ENCODE data around the gene GNAS.
A peak's percentile ranks its signal among the peaks of the same experiment; 100 is the strongest.

The GNAS gene

DNA sequence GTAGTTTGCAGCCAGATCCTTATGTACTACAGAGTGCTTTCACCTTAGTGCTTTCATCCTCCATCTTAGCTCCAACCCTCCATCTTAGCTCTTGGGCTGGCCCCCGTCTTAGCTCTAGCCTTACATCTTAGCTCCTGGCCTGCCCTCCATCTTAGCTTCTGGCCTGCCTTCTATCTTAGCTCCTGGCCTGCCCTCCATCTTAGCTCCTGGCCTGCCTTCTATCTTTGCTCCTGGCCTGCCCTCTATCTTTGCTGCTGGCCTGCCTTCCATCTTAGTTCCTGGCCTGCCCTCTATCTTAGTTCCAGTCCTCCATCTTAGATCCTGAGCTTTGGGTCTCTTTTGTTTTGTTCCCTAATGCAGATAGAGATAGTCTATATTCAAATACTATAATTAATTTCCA lies 22.0 kb downstream of the GNAS start:
- no peaks in the 10 kb centered on the region for H3K9me3 ChIP-seq (ENCODE audit: insufficient read depth, low read length)
- TF ChIP-seq, protein P1, sequence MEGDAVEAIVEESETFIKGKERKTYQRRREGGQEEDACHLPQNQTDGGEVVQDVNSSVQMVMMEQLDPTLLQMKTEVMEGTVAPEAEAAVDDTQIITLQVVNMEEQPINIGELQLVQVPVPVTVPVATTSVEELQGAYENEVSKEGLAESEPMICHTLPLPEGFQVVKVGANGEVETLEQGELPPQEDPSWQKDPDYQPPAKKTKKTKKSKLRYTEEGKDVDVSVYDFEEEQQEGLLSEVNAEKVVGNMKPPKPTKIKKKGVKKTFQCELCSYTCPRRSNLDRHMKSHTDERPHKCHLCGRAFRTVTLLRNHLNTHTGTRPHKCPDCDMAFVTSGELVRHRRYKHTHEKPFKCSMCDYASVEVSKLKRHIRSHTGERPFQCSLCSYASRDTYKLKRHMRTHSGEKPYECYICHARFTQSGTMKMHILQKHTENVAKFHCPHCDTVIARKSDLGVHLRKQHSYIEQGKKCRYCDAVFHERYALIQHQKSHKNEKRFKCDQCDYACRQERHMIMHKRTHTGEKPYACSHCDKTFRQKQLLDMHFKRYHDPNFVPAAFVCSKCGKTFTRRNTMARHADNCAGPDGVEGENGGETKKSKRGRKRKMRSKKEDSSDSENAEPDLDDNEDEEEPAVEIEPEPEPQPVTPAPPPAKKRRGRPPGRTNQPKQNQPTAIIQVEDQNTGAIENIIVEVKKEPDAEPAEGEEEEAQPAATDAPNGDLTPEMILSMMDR (IDR thresholded peaks at IDR 0.05; ENCODE audit: low read depth, low read length): no peak
- no peak for TF ChIP-seq EZH2phosphoT487 (IDR thresholded peaks at IDR 0.05; ENCODE audit: low read depth)
- H3K4me1 ChIP-seq (ENCODE audit: low read length): peaks cover 17% of the 10 kb centered on the region
- no peaks in the 10 kb centered on the region for H4K20me1 ChIP-seq (ENCODE audit: insufficient read depth, low read length)
- H2AFZ ChIP-seq (ENCODE audit: low read depth, low read length): peak overlapping the region; percentile 19; the same call in 1 of the 2 replicates
- H3K79me2 ChIP-seq (ENCODE audit: low read length): no peaks in the 10 kb centered on the region
- H3K27ac ChIP-seq (ENCODE audit: low read length): no peak overlapping the region
- no peaks in the 10 kb centered on the region for H3K36me3 ChIP-seq (replicated peaks; ENCODE audit: low read depth, low read length)
- 0 out of 2 replicates have a peak, but pooled peaks cover under 1% of the 10 kb centered on the region for H3K27me3 ChIP-seq (ENCODE audit: low read depth, low read length)
- H3K4me3 ChIP-seq (ENCODE audit: low read length): no peak overlapping the region
- no peak overlapping the region for H3K4me2 ChIP-seq (ENCODE audit: low read length)
- no peak overlapping the region for H3K9ac ChIP-seq (ENCODE audit: low read length)

DNA sequence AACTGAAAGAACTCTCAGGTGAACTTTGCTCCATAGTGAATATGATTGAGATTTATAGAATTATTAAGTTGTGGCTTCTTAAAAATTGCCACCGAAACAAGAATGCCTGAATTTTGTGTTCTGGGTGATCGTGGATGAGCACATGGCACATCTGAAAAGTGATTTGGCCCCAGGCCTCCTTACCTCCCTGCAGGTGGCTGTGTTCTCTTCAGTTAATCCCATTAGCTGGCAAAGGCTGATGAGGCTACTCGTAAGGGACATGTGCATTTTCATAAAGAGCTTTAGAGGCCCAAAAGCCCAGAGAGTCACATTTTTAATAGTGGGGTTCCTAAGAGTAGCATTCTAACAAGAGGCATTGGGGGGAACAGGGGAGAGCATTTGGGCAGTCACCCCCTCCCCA lies 22.6 kb downstream of the GNAS start:
- H3K79me2 ChIP-seq (ENCODE audit: low read length): no peaks in the 10 kb centered on the region
- peaks cover 16% of the 10 kb centered on the region for H3K4me1 ChIP-seq (ENCODE audit: low read length)
- H3K4me3 ChIP-seq (ENCODE audit: low read length): no peak overlapping the region
- H3K4me2 ChIP-seq (ENCODE audit: low read length): no peak overlapping the region
- H3K27me3 ChIP-seq (ENCODE audit: low read depth, low read length): 0 out of 2 replicates have a peak, but pooled peaks cover 6% of the 10 kb centered on the region
- H3K36me3 ChIP-seq (replicated peaks; ENCODE audit: low read depth, low read length): no peaks in the 10 kb centered on the region
- no peak overlapping the region for H3K9ac ChIP-seq (ENCODE audit: low read length)
- no peaks in the 10 kb centered on the region for H3K9me3 ChIP-seq (ENCODE audit: insufficient read depth, low read length)
- H2AFZ ChIP-seq (ENCODE audit: low read depth, low read length): no peak overlapping the region
- H4K20me1 ChIP-seq (ENCODE audit: insufficient read depth, low read length): no peaks in the 10 kb centered on the region
- TF ChIP-seq, protein P1 (IDR thresholded peaks at IDR 0.05; ENCODE audit: low read depth, low read length): no peak
- TF ChIP-seq EZH2phosphoT487 (IDR thresholded peaks at IDR 0.05; ENCODE audit: low read depth): no peak
- no peak overlapping the region for H3K27ac ChIP-seq (ENCODE audit: low read length)

DNA sequence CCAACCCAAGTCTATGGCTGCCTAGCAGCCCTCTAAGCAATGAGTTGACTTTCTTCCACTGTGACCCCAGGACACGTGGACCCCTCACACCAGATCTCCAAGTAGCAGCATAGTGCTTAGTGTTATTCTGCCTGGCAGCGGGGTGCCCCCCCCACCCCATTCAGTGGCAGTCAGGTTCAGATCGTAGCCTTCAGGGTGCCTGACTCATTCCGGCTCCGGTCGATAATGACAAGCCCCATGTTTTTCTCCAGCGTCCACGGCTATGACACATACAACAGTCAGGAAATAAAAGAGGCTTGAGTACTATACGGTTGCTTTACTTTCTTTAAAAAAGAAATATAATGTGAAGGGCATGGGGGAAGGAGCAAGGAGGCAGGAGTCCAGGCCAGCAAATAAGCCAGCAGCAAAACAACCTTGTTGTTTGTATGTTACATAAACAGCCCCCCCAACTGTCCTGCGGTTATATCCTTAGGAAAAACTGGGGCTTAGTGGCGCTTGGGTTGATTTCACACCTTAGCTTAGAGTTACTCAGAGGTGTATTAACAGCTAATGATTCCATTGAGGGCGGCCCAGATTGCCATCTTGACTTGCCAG lies 23.1 kb downstream of the GNAS start:
- H3K4me3 ChIP-seq (ENCODE audit: low read length): no peak overlapping the region
- H3K4me1 ChIP-seq (ENCODE audit: low read length): peaks cover 11% of the 10 kb centered on the region
- TF ChIP-seq, protein P1 (IDR thresholded peaks at IDR 0.05; ENCODE audit: low read depth, low read length): no peak
- TF ChIP-seq EZH2phosphoT487 (IDR thresholded peaks at IDR 0.05; ENCODE audit: low read depth): no peak
- H4K20me1 ChIP-seq (ENCODE audit: insufficient read depth, low read length): no peaks in the 10 kb centered on the region
- no peaks in the 10 kb centered on the region for H3K36me3 ChIP-seq (replicated peaks; ENCODE audit: low read depth, low read length)
- 0 out of 2 replicates have a peak, but pooled peaks cover 6% of the 10 kb centered on the region for H3K27me3 ChIP-seq (ENCODE audit: low read depth, low read length)
- H3K79me2 ChIP-seq (ENCODE audit: low read length): no peaks in the 10 kb centered on the region
- H3K27ac ChIP-seq (ENCODE audit: low read length): no peak overlapping the region
- no peaks in the 10 kb centered on the region for H3K9me3 ChIP-seq (ENCODE audit: insufficient read depth, low read length)
- H2AFZ ChIP-seq (ENCODE audit: low read depth, low read length): no peak overlapping the region
- no peak overlapping the region for H3K9ac ChIP-seq (ENCODE audit: low read length)
- H3K4me2 ChIP-seq (ENCODE audit: low read length): no peak overlapping the region

DNA sequence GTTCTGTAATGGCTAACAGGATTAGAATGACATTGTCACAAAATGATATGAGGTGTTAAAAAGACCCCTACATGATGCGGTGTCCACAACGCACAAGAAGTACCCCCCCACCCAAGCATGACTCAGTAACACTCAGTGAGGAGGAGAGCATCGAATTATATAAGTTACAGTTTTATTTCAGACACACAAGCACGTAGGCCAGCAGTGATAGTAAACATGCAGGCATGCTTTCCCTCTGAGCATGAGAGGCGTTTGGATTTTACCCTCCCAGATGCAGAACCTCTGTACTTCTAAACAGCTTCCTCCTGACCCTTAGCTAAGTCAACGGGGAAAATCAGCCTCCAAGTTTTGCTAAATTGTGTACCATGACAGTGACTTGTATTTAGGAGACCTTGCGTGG lies 23.9 kb downstream of the GNAS start:
- TF ChIP-seq, protein P1 (IDR thresholded peaks at IDR 0.05; ENCODE audit: low read depth, low read length): no peak
- TF ChIP-seq EZH2phosphoT487 (IDR thresholded peaks at IDR 0.05; ENCODE audit: low read depth): no peak
- peaks cover 6% of the 10 kb centered on the region for H3K4me1 ChIP-seq (ENCODE audit: low read length)
- H3K36me3 ChIP-seq (replicated peaks; ENCODE audit: low read depth, low read length): no peaks in the 10 kb centered on the region
- H3K9me3 ChIP-seq (ENCODE audit: insufficient read depth, low read length): no peaks in the 10 kb centered on the region
- H3K9ac ChIP-seq (ENCODE audit: low read length): no peak overlapping the region
- 0 out of 2 replicates have a peak, but pooled peaks cover 6% of the 10 kb centered on the region for H3K27me3 ChIP-seq (ENCODE audit: low read depth, low read length)
- no peak overlapping the region for H2AFZ ChIP-seq (ENCODE audit: low read depth, low read length)
- H3K27ac ChIP-seq (ENCODE audit: low read length): no peak overlapping the region
- no peak overlapping the region for H3K4me3 ChIP-seq (ENCODE audit: low read length)
- H4K20me1 ChIP-seq (ENCODE audit: insufficient read depth, low read length): no peaks in the 10 kb centered on the region
- no peaks in the 10 kb centered on the region for H3K79me2 ChIP-seq (ENCODE audit: low read length)
- H3K4me2 ChIP-seq (ENCODE audit: low read length): no peak overlapping the region
